ENCODE measurements around the gene ALAS1. TPM values are rescaled to one million over a fixed set of nuclear protein-coding genes. Genes with fewer than 3 reads are reported as not detected.

ALAS1 gene
- polyA plus RNA-seq, 1 donor (not counting 4 experiments of a cell fraction or from before 2014, with no cell fraction given): 74.1 TPM

- no peak for TF ChIP-seq EZH2 (IDR thresholded peaks at IDR 0.05; ENCODE audit: low read length)
- H3K79me2 ChIP-seq (ENCODE audit: control insufficient read depth, insufficient read depth, low read length): peaks cover 56% of the 10 kb centered on the region
- H3K9me3 ChIP-seq (ENCODE audit: control insufficient read depth, low read depth, low read length): no peaks in the 10 kb centered on the region
- H3K36me3 ChIP-seq (ENCODE audit: control insufficient read depth in 2 of 2, extremely low read depth in 1 of 2, insufficient read depth in 2 of 2, low read length in 2 of 2): peaks cover 28 to 58% of the 10 kb centered on the region in 2 experiments
- no peaks in the 10 kb centered on the region for H3K9me1 ChIP-seq (ENCODE audit: control insufficient read depth, extremely low read depth, insufficient read depth, low read length)
- H3K27me3 ChIP-seq (ENCODE audit: control insufficient read depth, extremely low read depth, insufficient read depth, low read length): no peaks in the 10 kb centered on the region
- peaks cover 7% of the 10 kb centered on the region for H4K20me1 ChIP-seq (ENCODE audit: control insufficient read depth, extremely low read depth, insufficient read depth, low read length)
- H3K4me1 ChIP-seq (ENCODE audit: control insufficient read depth, extremely low read depth, insufficient read depth, low read length): no peaks in the 10 kb centered on the region
- DNase-seq (ENCODE audit: low read depth, low spot score) (no peak), FAIRE-seq (no peak)
- no peak overlapping the region for H3K4me3 ChIP-seq (ENCODE audit: control insufficient read depth in 2 of 3, extremely low read depth in 1 of 3, insufficient read depth in 2 of 3, low read depth in 1 of 3, low read length in 3 of 3)
- no peak overlapping the region for H3K4me2 ChIP-seq (ENCODE audit: control insufficient read depth, extremely low read depth, insufficient read depth, low read depth, low read length)
- no peak overlapping the region for H3K27ac ChIP-seq (ENCODE audit: control insufficient read depth, insufficient read depth, low read length)
- no peak overlapping the region for H3K9ac ChIP-seq (ENCODE audit: control insufficient read depth, extremely low read depth, insufficient read depth, low read length)
- H2AFZ ChIP-seq (ENCODE audit: control insufficient read depth, low read length): no peak overlapping the region
- dilution Hi-C loops (cut with MboI; ENCODE audit: extremely low pct_ligation_motif_present, low sequenced_read_pairs): no loop called here
Measured at GRCh38 chr3:52262447-52262846, 64.5 kb downstream of the ALAS1 start.

Other genes with a start within 250 kb of the ALAS1 start
- gene GPR62, start 242.8 kb upstream of the ALAS1 start, polyA plus RNA-seq: not detected in 3 replicates
- gene PCBP4, start 230.7 kb upstream of the ALAS1 start, polyA plus RNA-seq: 25.2 to 48.7 TPM (median 35.0 TPM) in 3 replicates
- gene ABHD14B, start 224.1 kb upstream of the ALAS1 start, polyA plus RNA-seq: 32.8 to 57.2 TPM (median 34.7 TPM) in 3 replicates
- gene ABHD14A, start 223.1 kb upstream of the ALAS1 start, polyA plus RNA-seq: 6.9 to 10.6 TPM (median 7.5 TPM) in 3 replicates
- 71.8 to 91.8 TPM (median 76.6 TPM) in 3 replicates for gene ACY1, start 214.6 kb upstream of the ALAS1 start, polyA plus RNA-seq
- 1,648 to 2,317 TPM (median 2,262 TPM) in 3 replicates for gene RPL29, start 202.3 kb upstream of the ALAS1 start, polyA plus RNA-seq
- 103 to 172 TPM (median 121 TPM) in 3 replicates for gene DUSP7, start 141.6 kb upstream of the ALAS1 start, polyA plus RNA-seq
- 7.2 to 11.5 TPM (median 11.3 TPM) in 3 replicates for gene POC1A, start 43.7 kb upstream of the ALAS1 start, polyA plus RNA-seq
- gene TLR9, start 27.5 kb downstream of the ALAS1 start, polyA plus RNA-seq: not detected in 3 replicates
- gene TWF2, start 41.0 kb downstream of the ALAS1 start, polyA plus RNA-seq: 70.4 to 113 TPM (median 77.0 TPM) in 3 replicates
- gene PPM1M, start 47.6 kb downstream of the ALAS1 start, polyA plus RNA-seq: 6.4 to 8.0 TPM (median 6.5 TPM) in 3 replicates
- gene WDR82, start 80.5 kb downstream of the ALAS1 start, polyA plus RNA-seq: 53.1 to 75.1 TPM (median 74.4 TPM) in 3 replicates
- 4.9 to 5.7 TPM (median 5.0 TPM) in 3 replicates for gene GLYCTK, start 89.7 kb downstream of the ALAS1 start, polyA plus RNA-seq
- gene DNAH1, start 118.2 kb downstream of the ALAS1 start, polyA plus RNA-seq: 0.33 to 1.1 TPM (median 0.70 TPM) in 3 replicates
- gene BAP1, start 211.8 kb downstream of the ALAS1 start, polyA plus RNA-seq: 97.8 to 119 TPM (median 100 TPM) in 3 replicates
- gene PHF7, start 212.5 kb downstream of the ALAS1 start, polyA plus RNA-seq: 9.3 to 10.3 TPM (median 9.3 TPM) in 3 replicates
- gene SEMA3G, start 246.9 kb downstream of the ALAS1 start, polyA plus RNA-seq: 0.03 to 0.14 TPM (median 0.07 TPM) in 3 replicates